Activated gamma-delta T cell treated with Interleukin-2 at 50 U/mL for 16 hours (primary cell): ENCODE results near the gene CNTN5.

Source experiments
- DNase-seq: peaks from one replicate; pipeline ENCODE4 v3.0.0-alpha.2; 2020

The CNTN5 gene

GRCh38 chr11:99171330-99171729 is 150.6 kb downstream of the CNTN5 start:
- DNase-seq: no peak

GRCh38 chr11:99176430-99176829 is 155.7 kb downstream of the CNTN5 start:
- no peak for DNase-seq

GRCh38 chr11:99177446-99177845 is 156.7 kb downstream of the CNTN5 start:
- no peak for DNase-seq

- DNase-seq: no peak
Observed at GRCh38 chr11:99184146-99184545, 163.4 kb downstream of the CNTN5 start.

GRCh38 chr11:99188221-99188620 is 167.5 kb downstream of the CNTN5 start:
- DNase-seq: no peak

- DNase-seq: no peak
Observed at GRCh38 chr11:99192716-99193115, 172.0 kb downstream of the CNTN5 start.

GRCh38 chr11:99197477-99197876 is 176.7 kb downstream of the CNTN5 start:
- no peak for DNase-seq

GRCh38 chr11:99198215-99198614 is 177.5 kb downstream of the CNTN5 start:
- DNase-seq: no peak

GRCh38 chr11:99199341-99199740 is 178.6 kb downstream of the CNTN5 start:
- no peak for DNase-seq

- DNase-seq: no peak
Observed at GRCh38 chr11:99200720-99201119, 180.0 kb downstream of the CNTN5 start.

- no peak for DNase-seq
Observed at GRCh38 chr11:99208813-99209212, 188.1 kb downstream of the CNTN5 start.

- no peak for DNase-seq
Observed at GRCh38 chr11:99229544-99229943, 208.8 kb downstream of the CNTN5 start.

- DNase-seq: no peak
Observed at GRCh38 chr11:99234534-99234933, 213.8 kb downstream of the CNTN5 start.

- no peak for DNase-seq
Observed at GRCh38 chr11:99238401-99238800, 217.7 kb downstream of the CNTN5 start.

GRCh38 chr11:99240192-99241030 is 219.7 kb downstream of the CNTN5 start:
- DNase-seq: no peak

GRCh38 chr11:99241066-99241465 is 220.3 kb downstream of the CNTN5 start:
- DNase-seq: no peak

GRCh38 chr11:99244613-99245012 is 223.9 kb downstream of the CNTN5 start:
- DNase-seq: no peak

GRCh38 chr11:99246199-99246598 is 225.4 kb downstream of the CNTN5 start:
- DNase-seq: no peak

GRCh38 chr11:99256614-99257013 is 235.9 kb downstream of the CNTN5 start:
- no peak for DNase-seq

GRCh38 chr11:99257131-99257530 is 236.4 kb downstream of the CNTN5 start:
- no peak for DNase-seq

- no peak for DNase-seq
Observed at GRCh38 chr11:99260696-99261095, 239.9 kb downstream of the CNTN5 start.

GRCh38 chr11:99268886-99269285 is 248.1 kb downstream of the CNTN5 start:
- no peak for DNase-seq

GRCh38 chr11:99271527-99271926 is 250.8 kb downstream of the CNTN5 start:
- no peak for DNase-seq

GRCh38 chr11:99275521-99275920 is 254.8 kb downstream of the CNTN5 start:
- no peak for DNase-seq

GRCh38 chr11:99277281-99277680 is 256.5 kb downstream of the CNTN5 start:
- no peak for DNase-seq
